Fibroblast of the aortic adventitia (primary cell): ENCODE data around the gene RBKS. TPM values are rescaled to one million over a fixed set of nuclear protein-coding genes. Genes with fewer than 3 reads are reported as not detected.
"Not testable (repeated sequence)": the region's sequence is repeated elsewhere in the genome, so short reads cannot be mapped to it uniquely, and the experiment has no call there.

ENCODE experiments used
- DNase-seq: peaks from one replicate; pipeline ENCODE4 v3.0.0-alpha.2; 2010; ENCODE audit warnings: low read depth
- H3K4me3 ChIP-seq: 2 replicates; pipeline ENCODE4 v1.5.1; 2011; ENCODE audit warnings: low read depth, mild to moderate bottlenecking, control low read depth, low read length, moderate library complexity
- CTCF ChIP-seq: IDR thresholded peaks from 2 replicates; pipeline ENCODE4 v1.5.1; 2011; ENCODE audit warnings: mild to moderate bottlenecking, low read length, control low read depth, inconsistent platforms; ENCODE audit not compliant: insufficient read depth
- total RNA-seq: library from RNA; depleted of rRNA; stranded (reverse); fragments of >200 nt; gene quantifications from 2 replicates; pipeline ENCODE4 v1.2.3, GENCODE V29; 2012; ENCODE audit warnings: low replicate concordance

The RBKS gene
- total RNA-seq, 1 donor: 1.4 TPM

GRCh38 chr2:27887111-27887510 lies 3.1 kb downstream of the RBKS start:
- H3K4me3 ChIP-seq: no peak overlapping the region
- no peak for DNase-seq
- TF ChIP-seq CTCF: no peak

GRCh38 chr2:27886322-27886721 lies 3.9 kb downstream of the RBKS start:
- H3K4me3 ChIP-seq: no peak overlapping the region
- TF ChIP-seq CTCF: no peak
- no peak for DNase-seq

- DNase-seq: no peak
- H3K4me3 ChIP-seq: no peak overlapping the region
- TF ChIP-seq CTCF: no peak
Observed at GRCh38 chr2:27885661-27886060, 4.5 kb downstream of the RBKS start.

DNA sequence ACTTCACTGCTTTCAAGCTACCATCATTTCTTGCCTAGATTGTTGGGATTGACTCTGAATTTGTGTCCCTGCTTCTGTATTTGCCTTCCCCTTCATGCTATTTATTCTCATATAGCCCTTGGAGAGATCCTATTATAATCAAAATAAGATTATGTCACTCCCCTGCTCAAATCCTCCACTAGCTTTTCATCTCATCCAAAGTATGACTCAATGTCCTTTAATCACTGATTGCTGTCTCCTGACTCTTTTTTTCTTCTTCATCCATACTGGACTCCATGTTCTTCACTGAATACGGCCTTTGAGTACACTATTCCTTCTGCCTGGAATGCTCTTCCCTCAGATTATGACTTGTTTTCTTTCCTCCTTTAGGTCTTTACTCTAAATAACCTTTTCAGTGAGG lies 5.0 kb downstream of the RBKS start:
- no peak for DNase-seq
- TF ChIP-seq CTCF: no peak
- no peak overlapping the region for H3K4me3 ChIP-seq

GRCh38 chr2:27884601-27885000 lies 5.6 kb downstream of the RBKS start:
- no peak for DNase-seq
- no peak for TF ChIP-seq CTCF
- no peak overlapping the region for H3K4me3 ChIP-seq

DNA sequence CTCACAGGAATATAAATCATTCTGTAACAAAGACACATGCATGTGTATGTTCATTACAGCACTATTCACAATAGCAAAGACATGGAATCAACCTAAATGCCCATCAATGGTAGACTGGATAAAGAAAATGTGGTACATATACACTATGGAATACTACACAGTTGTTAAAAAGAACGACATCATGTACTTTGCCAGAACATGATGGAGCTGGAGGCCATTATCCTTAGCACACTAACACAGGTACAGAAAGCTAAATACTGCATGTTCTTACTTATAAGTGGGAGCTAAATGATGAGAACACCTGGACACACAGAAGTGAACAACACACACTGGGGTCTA lies 7.6 kb downstream of the RBKS start:
- H3K4me3 ChIP-seq, DNase-seq: not testable (repeated sequence)

DNA sequence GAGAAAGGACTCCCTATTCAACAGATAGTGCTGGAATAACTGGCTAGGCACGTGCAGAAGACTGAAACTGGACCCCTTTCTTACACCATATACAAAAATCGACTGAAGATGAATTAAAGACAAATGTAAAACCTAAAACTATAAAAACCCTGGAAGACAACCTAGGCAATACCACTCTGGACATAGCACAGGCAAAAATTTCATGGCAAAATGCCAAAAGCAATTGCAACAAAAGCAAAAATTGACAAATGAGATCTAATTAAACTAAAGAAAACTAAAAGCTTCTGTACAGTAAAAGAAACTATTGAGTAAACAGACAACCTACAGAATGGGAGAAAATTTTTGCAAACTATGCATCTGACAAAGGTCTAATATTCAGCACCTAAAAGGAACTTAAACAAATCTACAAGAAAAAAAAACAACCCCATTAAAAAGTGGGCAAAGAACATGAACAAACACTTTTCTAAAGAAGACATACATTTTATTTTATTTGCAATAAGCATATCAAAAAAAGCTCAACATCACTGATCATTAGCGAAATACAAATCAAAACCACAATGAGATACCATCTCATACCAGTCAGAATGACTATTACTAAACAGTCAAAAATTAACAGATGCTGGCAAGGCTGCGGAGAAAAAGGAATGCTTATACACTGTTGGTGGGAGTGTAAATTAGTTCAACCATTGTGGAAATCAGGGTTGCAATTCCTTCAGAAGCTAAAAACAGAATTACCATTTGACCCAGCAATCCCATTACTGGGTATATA lies 8.2 kb downstream of the RBKS start:
- not testable (repeated sequence) for H3K4me3 ChIP-seq, DNase-seq

GRCh38 chr2:27878825-27879224 lies 11.4 kb downstream of the RBKS start:
- no peak for TF ChIP-seq CTCF
- DNase-seq: no peak
- no peak overlapping the region for H3K4me3 ChIP-seq
